Thyroid gland (tissue), 4 donors: Measurements from ENCODE around the gene HTRA3. TPM values are rescaled to one million over a fixed set of nuclear protein-coding genes. Genes with fewer than 3 reads are reported as not detected.

Experiments used
- DNase-seq, 2 donors: peaks; one replicate each; pipeline ENCODE4 v3.0.0-alpha.2; 2019
- H3K27ac ChIP-seq, 3 donors: fragments of 200-600 bp; sonication (generic); 1 replicate in 2 of 3; 2 replicates in 1 of 3; pipeline ENCODE4 v1.5.1; 2016 to 2019; ENCODE audit warnings: mild to moderate bottlenecking in 1 of 3, moderate library complexity in 1 of 3
- H3K27me3 ChIP-seq: fragments of 200-600 bp; sonication (generic); one replicate; pipeline ENCODE4 v1.5.1; 2019
- H3K36me3 ChIP-seq, 2 donors: fragments of 200-600 bp; sonication (generic); one replicate each; pipeline ENCODE4 v1.5.1; 2016 to 2019
- H3K4me1 ChIP-seq, 2 donors: fragments of 200-600 bp; sonication (generic); one replicate each; pipeline ENCODE4 v1.5.1; 2017 to 2019
- H3K4me3 ChIP-seq, 3 donors: fragments of 200-600 bp; sonication (generic); replicated peaks in 1 of 3; 1 replicate in 2 of 3; 2 replicates in 1 of 3; pipeline ENCODE4 v1.5.1; 2016; ENCODE audit warnings: mild to moderate bottlenecking in 1 of 3
- H3K9me3 ChIP-seq: fragments of 200-600 bp; sonication (generic); one replicate; pipeline ENCODE4 v1.5.1; 2017
- CTCF ChIP-seq, 6 experiments: fragments of 200-600 bp in 3 of 6; fragments of 450-650 bp in 3 of 6; sonication (generic) in 3 of 6; IDR thresholded peaks; one replicate each; pipeline ENCODE4 v1.5.1; 2016 to 2019; ENCODE audit warnings: antibody characterized with exemption in 6 of 6, mild to moderate bottlenecking in 2 of 6, inconsistent platforms in 1 of 6, moderate library complexity in 1 of 6
- POLR2A ChIP-seq, 2 donors: fragments of 450-650 bp; IDR thresholded peaks; one replicate each; pipeline ENCODE4 v1.6.1; 2017; ENCODE audit warnings: antibody characterized with exemption in 2 of 2, mild to moderate bottlenecking in 2 of 2, moderate library complexity in 1 of 2
- WGBS, 2 donors: methylation state at CpG; one replicate each; pipeline ENCODE4 v1.1.5; 2017; 5-methylcytosine and 5-hydroxymethylcytosine counted together
- intact Hi-C: fragments of 100-400 bp; cut with DNase I; formaldehyde crosslinking; loops from one replicate; pipeline ENCODE4 v1.15.1; 2023
- total RNA-seq, 4 donors: library from RNA; depleted of rRNA; stranded (reverse); fragments of >200 nt; gene quantifications; one replicate each; pipeline ENCODE4 v1.2.3, GENCODE V29; 2016

HTRA3 gene
- total RNA-seq, 4 donors from 2014 or later = 6.9 to 38.3 (median 14.0) TPM

- Histone ChIP-seq H3K9me3 (no peaks in the 10 kb centered on the region), H3K4me3 (no peak overlapping the region), H3K27me3 (no peaks in the 10 kb centered on the region), H3K4me1 (peaks cover 47 to 70% of the 10 kb centered on the region in 2 donors), H3K27ac (peak overlapping the region in 2 of 3 donors; percentile 50 to 51), H3K36me3 (no peaks in the 10 kb centered on the region)
- intact Hi-C loops = no loop called here
- TF ChIP-seq CTCF (IDR thresholded peaks at IDR 0.05) (no peak), POLR2A (IDR thresholded peaks at IDR 0.05) (no peak)
- peak in 1 of 2 donors; percentile 54 for DNase-seq
- WGBS, 2 donors = 51 to 63% methylated on average over 8 of the region's 8 CpGs
These were observed 86.5 kb downstream of the HTRA3 start for GRCh38 chr4:8355864-8356565.

Other genes starting within 250 kb of the HTRA3 start
- 10 to 100 TPM in 2 of 4 donors, 1 to 10 TPM in 2; 9.2 to 24.0 (median 12.3) TPM for gene ABLIM2, start 110.9 kb upstream of the HTRA3 start, total RNA-seq
- 10 to 100 TPM; 13.5 to 29.5 (median 16.4) TPM for gene SH3TC1, start 70.5 kb upstream of the HTRA3 start, total RNA-seq
- gene ACOX3, start 171.0 kb downstream of the HTRA3 start, total RNA-seq = 10 to 100 TPM; 28.2 to 61.8 (median 47.7) TPM
- 10 to 100 TPM; 36.4 to 56.4 (median 43.9) TPM for gene TRMT44, start 171.0 kb downstream of the HTRA3 start, total RNA-seq